ENCODE results near the gene NOD1.

GRCh38 chr7:30523466-30523865, 44.9 kb upstream of the NOD1 start:
- no peak for TF ChIP-seq HDAC2 (IDR thresholded peaks at IDR 0.05)
- no peak for TF ChIP-seq SMC3 (IDR thresholded peaks at IDR 0.05)
- TF ChIP-seq SREBF2 (IDR thresholded peaks at IDR 0.05), result no peak
- TF ChIP-seq POLR2A (IDR thresholded peaks at IDR 0.05; ENCODE audit: low read length), result no peak
- no peak for TF ChIP-seq POLR2AphosphoS2 (conservative IDR thresholded peaks at IDR 0.05; ENCODE audit: low read length)
- TF ChIP-seq CTCF (IDR thresholded peaks at IDR 0.05), result no peak
- TF ChIP-seq EHMT2 (IDR thresholded peaks at IDR 0.05; ENCODE audit: low read depth), result no peak
- no peak for TF ChIP-seq REST (IDR thresholded peaks at IDR 0.05)

All from A549 (cell line).